ENCODE results near the gene SIRT6. TPM values are rescaled to one million over a fixed set of nuclear protein-coding genes. Genes with fewer than 3 reads are reported as not detected.

SIRT6 gene
- total and polyA plus RNA-seq, 2 donors (not counting 1 experiment from before 2014, with no cell fraction given), result 27.8 to 82.2 TPM

DNA sequence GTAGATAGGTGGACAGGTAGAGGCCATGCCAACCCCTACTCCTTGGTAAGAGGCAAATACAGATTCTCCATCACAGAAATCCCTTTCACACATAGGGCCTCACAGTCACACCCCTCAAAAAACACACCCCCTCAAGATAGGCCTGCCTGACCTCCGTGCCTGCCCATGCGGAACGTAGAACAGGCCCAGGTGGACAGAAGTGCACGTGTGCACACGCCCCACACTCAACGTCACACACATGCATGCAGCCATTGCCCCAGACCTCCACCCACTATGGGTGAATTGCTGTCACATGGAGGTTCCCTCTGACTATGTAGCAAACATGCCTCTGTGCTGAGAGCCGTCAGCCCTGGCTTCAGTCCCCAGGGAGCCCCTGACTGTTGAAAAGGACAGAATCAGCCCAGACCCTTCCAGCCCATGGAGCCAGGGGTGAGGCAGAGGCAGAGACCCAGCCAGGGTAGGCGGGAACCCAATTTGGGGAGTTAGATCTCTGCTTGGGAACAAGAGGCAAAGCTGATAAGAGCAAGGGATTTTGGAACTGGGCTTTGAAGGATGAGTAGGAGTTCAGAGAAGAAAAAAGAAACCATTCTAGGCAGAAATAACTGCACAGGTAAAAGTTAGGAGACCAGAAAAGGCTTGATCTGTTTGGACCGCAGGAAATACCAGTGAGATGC is 3.2 kb upstream of the SIRT6 start:
- no peak overlapping the region for H3K4me3 Mint-ChIP-seq
- POLR2A ChIA-PET, result interaction anchor here (0.6 kb wide), 1 partner anchor 198 kb away, joined by 6 read pairs; no protein-coding TSS in a partner anchor
- H3K9me3 ChIP-seq (ENCODE audit: control extremely low read depth in 1 of 3, control insufficient read depth in 2 of 3, insufficient read depth in 1 of 3, low read length in 2 of 3), result peaks cover 0 to 4% (median 0%) of the 10 kb centered on the region in 3 donors
- no peaks in the 10 kb centered on the region for H4K20me1 ChIP-seq (ENCODE audit: control insufficient read depth, insufficient read depth, low read length, poor library complexity, severe bottlenecking)
- no peaks in the 10 kb centered on the region for H3K9me3 Mint-ChIP-seq (ENCODE audit: insufficient read depth)
- peaks cover 16 to 28% of the 10 kb centered on the region in 2 donors for H3K4me1 ChIP-seq (ENCODE audit: control insufficient read depth in 2 of 2, insufficient read depth in 2 of 2, low read length in 2 of 2)
- DNase-seq (no peak), ATAC-seq (ENCODE audit: low read depth) (no peak)
- CTCF ChIA-PET, result interaction anchor here (1.3 kb wide), 1 partner anchor 45 kb away, joined by 4 read pairs; no protein-coding TSS in a partner anchor
- no peak overlapping the region for H3K4me2 ChIP-seq (replicated peaks; ENCODE audit: low read depth, low read length, poor library complexity, severe bottlenecking)
- H3K4me1 Mint-ChIP-seq, result peaks cover 27% of the 10 kb centered on the region
- no peaks in the 10 kb centered on the region for H3K36me3 ChIP-seq (replicated peaks in 1 of 2; ENCODE audit: control extremely low read depth in 1 of 2, control insufficient read depth in 1 of 2, extremely low read depth in 1 of 2, insufficient read depth in 2 of 2, low read length in 1 of 2)
- H3K4me3 ChIP-seq (ENCODE audit: control extremely low read depth in 1 of 5, extremely low read depth in 1 of 5, insufficient read depth in 1 of 5, low read depth in 2 of 5, low read length in 4 of 5), result no peak overlapping the region
- H3K79me2 ChIP-seq (ENCODE audit: control insufficient read depth, insufficient read depth, low read length), result peaks cover 10% of the 10 kb centered on the region
- H2AFZ ChIP-seq (ENCODE audit: insufficient read depth, low read depth, low read length, poor library complexity, severe bottlenecking), result no peak overlapping the region
- no peak for TF ChIP-seq EZH2 (IDR thresholded peaks at IDR 0.05; ENCODE audit: borderline replicate concordance, insufficient read depth, low read depth, low read length, poor library complexity, severe bottlenecking)
- TF ChIP-seq, protein P1, sequence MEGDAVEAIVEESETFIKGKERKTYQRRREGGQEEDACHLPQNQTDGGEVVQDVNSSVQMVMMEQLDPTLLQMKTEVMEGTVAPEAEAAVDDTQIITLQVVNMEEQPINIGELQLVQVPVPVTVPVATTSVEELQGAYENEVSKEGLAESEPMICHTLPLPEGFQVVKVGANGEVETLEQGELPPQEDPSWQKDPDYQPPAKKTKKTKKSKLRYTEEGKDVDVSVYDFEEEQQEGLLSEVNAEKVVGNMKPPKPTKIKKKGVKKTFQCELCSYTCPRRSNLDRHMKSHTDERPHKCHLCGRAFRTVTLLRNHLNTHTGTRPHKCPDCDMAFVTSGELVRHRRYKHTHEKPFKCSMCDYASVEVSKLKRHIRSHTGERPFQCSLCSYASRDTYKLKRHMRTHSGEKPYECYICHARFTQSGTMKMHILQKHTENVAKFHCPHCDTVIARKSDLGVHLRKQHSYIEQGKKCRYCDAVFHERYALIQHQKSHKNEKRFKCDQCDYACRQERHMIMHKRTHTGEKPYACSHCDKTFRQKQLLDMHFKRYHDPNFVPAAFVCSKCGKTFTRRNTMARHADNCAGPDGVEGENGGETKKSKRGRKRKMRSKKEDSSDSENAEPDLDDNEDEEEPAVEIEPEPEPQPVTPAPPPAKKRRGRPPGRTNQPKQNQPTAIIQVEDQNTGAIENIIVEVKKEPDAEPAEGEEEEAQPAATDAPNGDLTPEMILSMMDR (IDR thresholded peaks at IDR 0.05), result no peak
- 73% methylated on average over 9 of the region's 9 CpGs for WGBS (ENCODE audit: insufficient coverage)
- peaks cover 0 to 4% (median 0%) of the 10 kb centered on the region in 4 experiments for H3K27me3 ChIP-seq (replicated peaks in 1 of 4; ENCODE audit: control extremely low read depth in 1 of 4, control insufficient read depth in 3 of 4, insufficient read depth in 4 of 4, low read length in 3 of 4)
- no peak overlapping the region for H3K9ac ChIP-seq (ENCODE audit: low read length)
- intact Hi-C loops (cut with micrococcal nuclease), result loop anchor here (1.0 to 2.0 kb wide), 2 partner anchors 45 to 199 kb away; no protein-coding TSS in a partner anchor
- H3K27ac ChIP-seq (ENCODE audit: low read length in 2 of 2), result no peak overlapping the region
- no peak overlapping the region for H3K27ac Mint-ChIP-seq
- H3K27me3 Mint-ChIP-seq, result peaks cover 10% of the 10 kb centered on the region
